ENCODE results near the gene DUOX2.

DUOX2 gene

DNA sequence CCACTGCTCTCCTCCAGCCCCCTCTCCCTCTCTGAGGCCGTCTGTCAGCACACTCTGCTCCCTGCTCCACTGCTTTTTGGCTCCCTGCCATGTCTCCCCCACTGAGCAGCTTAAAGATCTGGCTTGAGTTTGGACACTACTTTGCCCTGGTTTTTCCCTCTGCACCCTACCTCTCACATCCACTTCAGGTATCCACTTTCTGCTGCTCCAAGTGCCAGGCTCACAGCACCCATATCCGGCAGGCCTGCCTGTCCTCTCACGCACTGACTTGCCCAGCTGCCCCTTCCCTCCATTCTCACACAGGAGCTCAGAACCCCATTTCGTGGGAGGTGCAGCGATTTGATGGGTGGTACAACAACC lies 19.6 kb upstream of the DUOX2 start:
- TF ChIP-seq EZH2phosphoT487 (IDR thresholded peaks at IDR 0.05; ENCODE audit: borderline replicate concordance, low read length), result no peak
- TF ChIP-seq, protein P1, sequence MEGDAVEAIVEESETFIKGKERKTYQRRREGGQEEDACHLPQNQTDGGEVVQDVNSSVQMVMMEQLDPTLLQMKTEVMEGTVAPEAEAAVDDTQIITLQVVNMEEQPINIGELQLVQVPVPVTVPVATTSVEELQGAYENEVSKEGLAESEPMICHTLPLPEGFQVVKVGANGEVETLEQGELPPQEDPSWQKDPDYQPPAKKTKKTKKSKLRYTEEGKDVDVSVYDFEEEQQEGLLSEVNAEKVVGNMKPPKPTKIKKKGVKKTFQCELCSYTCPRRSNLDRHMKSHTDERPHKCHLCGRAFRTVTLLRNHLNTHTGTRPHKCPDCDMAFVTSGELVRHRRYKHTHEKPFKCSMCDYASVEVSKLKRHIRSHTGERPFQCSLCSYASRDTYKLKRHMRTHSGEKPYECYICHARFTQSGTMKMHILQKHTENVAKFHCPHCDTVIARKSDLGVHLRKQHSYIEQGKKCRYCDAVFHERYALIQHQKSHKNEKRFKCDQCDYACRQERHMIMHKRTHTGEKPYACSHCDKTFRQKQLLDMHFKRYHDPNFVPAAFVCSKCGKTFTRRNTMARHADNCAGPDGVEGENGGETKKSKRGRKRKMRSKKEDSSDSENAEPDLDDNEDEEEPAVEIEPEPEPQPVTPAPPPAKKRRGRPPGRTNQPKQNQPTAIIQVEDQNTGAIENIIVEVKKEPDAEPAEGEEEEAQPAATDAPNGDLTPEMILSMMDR (IDR thresholded peaks at IDR 0.05; ENCODE audit: low read depth, low read length, poor library complexity, severe bottlenecking), result no peak
- Histone ChIP-seq H3K4me1 (ENCODE audit: control insufficient read depth, low read length) (no peaks in the 10 kb centered on the region), H4K20me1 (ENCODE audit: control insufficient read depth, insufficient read depth, low read depth, low read length) (no peaks in the 10 kb centered on the region), H3K4me2 (ENCODE audit: low read length) (no peak overlapping the region), H3K27me3 (ENCODE audit: control insufficient read depth, low read length) (peaks cover 3% of the 10 kb centered on the region), H3K9me3 (ENCODE audit: control insufficient read depth, insufficient read depth, low read length) (no peaks in the 10 kb centered on the region), H3K36me3 (ENCODE audit: control insufficient read depth, low read length) (no peaks in the 10 kb centered on the region), H3F3A (ENCODE audit: control insufficient read depth, insufficient read depth) (no peaks in the 10 kb centered on the region), H3K9me2 (replicated peaks; ENCODE audit: control insufficient read depth, low read length) (no peaks in the 10 kb centered on the region), H3K79me2 (ENCODE audit: control insufficient read depth, low read length) (no peaks in the 10 kb centered on the region), H3K27ac (ENCODE audit: low read depth, low read length) (no peak overlapping the region), H3K4me3 (ENCODE audit: low read length) (no peak overlapping the region)

DNA sequence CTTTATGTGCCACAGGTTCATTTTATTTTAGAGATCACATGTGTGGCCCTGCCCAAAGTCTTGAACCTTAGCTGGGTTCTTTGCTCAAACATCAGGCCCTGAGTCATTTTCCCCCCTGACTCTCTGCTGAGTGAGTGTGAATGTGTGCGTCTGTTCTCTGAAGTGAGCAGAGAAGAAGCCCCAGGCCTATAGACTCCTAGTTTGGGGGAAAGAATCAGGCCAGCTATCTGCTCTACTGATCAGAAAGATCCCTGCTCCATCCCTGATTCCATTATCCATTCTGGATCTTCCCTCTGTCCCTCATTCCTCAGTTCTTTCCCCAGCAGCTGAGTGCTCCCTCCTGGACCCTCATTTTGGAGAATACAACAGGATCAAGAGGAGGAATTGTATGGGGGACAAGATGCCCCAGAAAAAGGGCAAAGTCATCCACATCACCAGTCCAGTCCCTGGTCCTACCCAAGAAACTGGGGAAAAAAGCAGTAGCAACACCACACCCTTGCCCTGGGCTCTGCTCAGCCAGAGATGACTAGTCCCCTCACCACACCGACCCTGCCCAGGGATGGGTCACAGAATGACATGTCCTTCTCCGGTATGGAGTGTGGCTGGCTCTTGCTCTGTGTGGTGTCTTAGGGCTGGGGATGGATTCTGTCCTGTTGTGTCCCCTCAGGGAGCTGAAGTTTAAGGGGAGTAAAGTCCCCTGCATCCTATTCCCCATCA lies 19.0 kb upstream of the DUOX2 start:
- no peaks in the 10 kb centered on the region for H4K20me1 ChIP-seq (ENCODE audit: control insufficient read depth, insufficient read depth, low read depth, low read length)
- H3K36me3 ChIP-seq (ENCODE audit: control insufficient read depth, low read length), result no peaks in the 10 kb centered on the region
- TF ChIP-seq EZH2phosphoT487 (IDR thresholded peaks at IDR 0.05; ENCODE audit: borderline replicate concordance, low read length), result no peak
- TF ChIP-seq, protein P1 (IDR thresholded peaks at IDR 0.05; ENCODE audit: low read depth, low read length, poor library complexity, severe bottlenecking), result no peak
- no peak overlapping the region for H3K27ac ChIP-seq (ENCODE audit: low read depth, low read length)
- H3K4me1 ChIP-seq (ENCODE audit: control insufficient read depth, low read length), result no peaks in the 10 kb centered on the region
- H3K9me3 ChIP-seq (ENCODE audit: control insufficient read depth, insufficient read depth, low read length), result no peaks in the 10 kb centered on the region
- H3F3A ChIP-seq (ENCODE audit: control insufficient read depth, insufficient read depth), result no peaks in the 10 kb centered on the region
- no peak overlapping the region for H3K4me3 ChIP-seq (ENCODE audit: low read length)
- peaks cover 5% of the 10 kb centered on the region for H3K27me3 ChIP-seq (ENCODE audit: control insufficient read depth, low read length)
- H3K79me2 ChIP-seq (ENCODE audit: control insufficient read depth, low read length), result no peaks in the 10 kb centered on the region
- H3K9me2 ChIP-seq (replicated peaks; ENCODE audit: control insufficient read depth, low read length), result no peaks in the 10 kb centered on the region
- no peak overlapping the region for H3K4me2 ChIP-seq (ENCODE audit: low read length)

DNA sequence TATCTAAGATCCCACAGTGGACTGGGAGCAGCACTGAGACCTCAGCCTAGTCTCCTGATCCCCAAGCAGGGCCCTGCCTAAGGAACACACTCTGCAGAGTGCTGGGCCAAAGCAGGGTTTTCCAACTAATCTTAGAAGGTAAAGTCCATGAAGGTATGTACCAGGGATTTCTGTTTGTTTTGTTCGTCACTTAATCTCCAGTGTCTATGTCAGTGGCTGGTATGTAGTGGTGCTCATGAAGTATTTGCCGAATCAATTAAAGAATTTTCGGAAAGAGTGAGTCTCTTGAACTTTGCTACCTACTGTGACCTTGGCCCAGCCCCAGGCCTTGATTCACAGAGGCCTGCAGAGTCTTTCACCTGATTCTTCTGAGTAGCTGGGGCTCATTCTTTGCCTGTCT lies 17.5 kb upstream of the DUOX2 start:
- Histone ChIP-seq H3K9me3 (ENCODE audit: control insufficient read depth, insufficient read depth, low read length) (no peaks in the 10 kb centered on the region), H3K4me1 (ENCODE audit: control insufficient read depth, low read length) (no peaks in the 10 kb centered on the region), H3K27me3 (ENCODE audit: control insufficient read depth, low read length) (peaks cover 12% of the 10 kb centered on the region), H3F3A (ENCODE audit: control insufficient read depth, insufficient read depth) (no peaks in the 10 kb centered on the region), H3K27ac (ENCODE audit: low read depth, low read length) (no peak overlapping the region), H4K20me1 (ENCODE audit: control insufficient read depth, insufficient read depth, low read depth, low read length) (no peaks in the 10 kb centered on the region), H3K9me2 (replicated peaks; ENCODE audit: control insufficient read depth, low read length) (no peaks in the 10 kb centered on the region), H3K4me3 (ENCODE audit: low read length) (no peak overlapping the region), H3K79me2 (ENCODE audit: control insufficient read depth, low read length) (no peaks in the 10 kb centered on the region), H3K36me3 (ENCODE audit: control insufficient read depth, low read length) (no peaks in the 10 kb centered on the region), H3K4me2 (ENCODE audit: low read length) (no peak overlapping the region)
- TF ChIP-seq, protein P1 (IDR thresholded peaks at IDR 0.05; ENCODE audit: low read depth, low read length, poor library complexity, severe bottlenecking), result no peak
- no peak for TF ChIP-seq EZH2phosphoT487 (IDR thresholded peaks at IDR 0.05; ENCODE audit: borderline replicate concordance, low read length)
